ENCODE data around the gene ELF3.
"Not testable (repeated sequence)": the region's sequence is repeated elsewhere in the genome, so short reads cannot be mapped to it uniquely, and the experiment has no call there.

The ELF3 gene

DNA sequence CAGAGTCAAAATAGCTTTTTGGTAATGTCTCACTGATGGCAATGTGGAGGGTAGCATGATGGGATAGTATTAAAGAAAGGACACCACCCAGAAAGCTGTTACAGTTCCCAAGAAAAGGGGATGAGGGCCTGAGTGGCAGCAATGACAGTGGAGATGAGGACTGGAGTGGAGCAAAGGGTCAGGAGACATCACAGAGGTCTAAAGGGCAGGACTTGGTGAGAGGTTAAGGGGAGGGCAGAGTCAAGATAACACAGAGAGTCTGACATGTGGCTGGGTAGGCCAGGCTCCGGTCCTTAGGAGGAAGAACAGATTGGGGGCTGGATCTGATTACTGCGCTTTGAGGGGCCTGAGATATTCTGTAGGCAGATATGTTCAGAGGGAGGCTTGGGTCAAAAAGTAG is 19.3 kb downstream of the ELF3 start:
- Histone ChIP-seq H3K4me3 (no peak overlapping the region), H3K27ac (peak overlapping the region in 3 of 21 experiments; percentile 1 to 55 (median 51))

DNA sequence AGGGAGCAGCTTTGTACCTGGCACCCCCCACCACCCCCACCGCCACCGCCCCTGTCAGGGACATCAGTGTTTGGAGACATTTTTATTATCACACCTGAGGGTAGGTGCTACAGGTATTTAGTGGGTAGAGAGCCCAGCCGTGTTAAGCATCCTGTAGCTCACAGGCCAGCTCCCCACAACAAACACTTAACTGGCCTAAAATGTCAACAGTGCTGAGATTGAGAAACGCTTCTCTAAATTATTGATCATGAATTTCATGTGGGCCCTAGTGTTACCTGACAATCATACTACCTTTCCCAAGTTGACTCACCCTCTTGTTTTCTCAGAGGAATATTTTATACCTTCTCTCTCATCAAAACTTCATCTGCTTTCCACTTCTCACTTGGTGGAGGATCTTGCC is 21.4 kb downstream of the ELF3 start:
- Histone ChIP-seq H3K4me3 (no peak overlapping the region), H3K27ac (no peak overlapping the region)

DNA sequence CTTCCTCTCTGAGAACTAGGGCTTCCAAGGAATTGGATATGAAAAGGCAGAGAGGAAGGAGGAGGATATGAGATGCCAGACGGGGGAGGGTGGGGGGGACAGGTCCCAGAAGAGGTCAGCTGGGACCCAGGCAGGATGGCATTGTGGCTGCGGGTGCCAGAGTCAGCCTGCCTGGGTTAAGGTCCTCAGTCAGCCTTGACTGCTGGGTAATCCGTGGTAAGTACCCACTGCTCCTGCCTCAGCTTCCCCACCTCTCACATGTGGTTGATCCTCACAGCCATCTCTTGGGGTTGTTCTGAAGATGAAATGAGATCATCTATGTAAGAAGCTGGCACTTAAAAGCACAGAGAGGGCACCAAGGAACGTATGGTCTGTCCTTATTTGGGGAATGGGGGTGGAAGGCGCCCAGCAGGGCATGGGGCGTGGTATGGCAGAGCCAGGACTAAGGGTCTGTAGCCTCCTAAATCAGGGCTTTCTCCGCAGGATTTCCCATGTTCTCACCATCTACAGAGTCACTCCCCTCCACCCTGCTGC is 23.8 kb downstream of the ELF3 start:
- Histone ChIP-seq H3K27ac (peak overlapping the region in 14 of 21 experiments; percentile 12 to 81 (median 47)), H3K4me3 (no peak overlapping the region)

DNA sequence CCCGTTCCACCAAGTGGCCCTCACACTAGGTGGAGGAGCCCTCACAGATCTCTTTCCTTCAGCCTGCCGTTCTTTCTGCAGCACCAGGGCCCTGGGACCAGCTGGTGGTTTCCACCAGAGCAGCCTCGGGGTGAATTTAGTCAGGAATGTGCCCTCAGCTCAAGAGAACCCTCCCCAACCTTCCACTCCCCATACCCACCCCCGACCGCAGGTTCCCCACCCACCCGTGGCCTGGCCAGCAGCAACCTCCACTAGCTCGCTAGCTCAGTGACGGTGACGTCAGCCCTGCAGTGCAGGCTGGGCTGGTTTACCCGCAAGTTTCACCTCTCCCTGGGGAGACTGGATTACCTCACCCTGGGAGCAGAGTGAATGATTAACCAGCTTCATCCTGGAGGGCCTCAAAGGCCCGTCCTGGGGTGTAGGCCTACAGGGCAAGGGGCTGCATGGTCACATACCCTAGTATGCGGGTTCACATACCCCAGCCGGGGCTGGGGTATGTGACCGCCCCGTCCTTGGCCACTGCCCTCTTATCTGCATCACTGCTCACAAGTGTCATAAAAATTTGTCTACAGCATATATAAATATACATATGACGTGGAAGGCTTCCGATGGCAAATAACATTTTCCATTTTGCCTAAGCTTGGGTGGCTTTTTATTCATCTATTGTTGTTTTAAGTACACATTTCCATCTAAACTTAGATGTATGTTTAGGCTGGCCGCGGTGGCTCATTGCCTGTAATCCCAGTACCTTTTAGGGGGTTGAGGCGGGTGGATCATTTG is 24.5 kb downstream of the ELF3 start:
- H3K27ac ChIP-seq, result peak overlapping the region in 14 of 21 experiments; percentile 16 to 81 (median 54)
- no peak overlapping the region for H3K4me3 ChIP-seq

DNA sequence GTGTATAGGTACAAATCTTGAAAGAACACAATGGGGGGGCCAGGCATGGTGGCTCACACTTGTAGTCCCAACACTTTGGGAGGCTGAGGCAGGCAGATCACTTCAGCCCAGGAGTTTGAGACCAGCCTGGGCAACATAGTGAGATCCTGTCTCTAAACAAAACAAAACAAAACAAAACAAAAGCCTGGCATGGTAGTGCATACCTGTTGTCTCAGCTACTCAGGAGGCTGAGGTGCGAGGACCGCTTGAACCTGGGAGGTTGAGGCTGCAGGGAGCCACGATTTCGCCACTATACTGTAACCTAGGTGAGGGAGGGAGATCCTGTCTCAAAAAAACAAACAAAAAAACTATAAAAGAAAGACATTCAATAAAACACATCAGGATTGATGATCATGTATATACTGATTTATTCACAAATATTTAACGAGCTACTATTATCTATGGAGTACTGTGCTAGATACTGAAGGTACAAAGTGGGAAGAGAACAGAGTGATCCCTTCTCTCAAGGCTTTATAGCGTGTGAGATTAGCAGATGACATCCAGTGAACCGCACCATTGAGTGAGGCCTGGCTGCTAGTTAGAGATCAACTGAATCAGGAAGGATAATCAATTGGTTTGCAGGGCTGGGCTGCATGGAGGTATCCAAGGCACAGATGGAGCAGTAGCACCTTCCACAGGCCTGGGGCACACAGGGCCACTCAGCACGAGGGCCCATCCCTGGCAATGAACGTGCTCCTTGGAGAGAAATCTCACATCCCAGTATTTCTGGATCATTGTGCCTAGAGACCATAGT is 26.4 kb downstream of the ELF3 start:
- H3K4me3 ChIP-seq, result no peak overlapping the region
- H3K27ac ChIP-seq, result no peak overlapping the region

DNA sequence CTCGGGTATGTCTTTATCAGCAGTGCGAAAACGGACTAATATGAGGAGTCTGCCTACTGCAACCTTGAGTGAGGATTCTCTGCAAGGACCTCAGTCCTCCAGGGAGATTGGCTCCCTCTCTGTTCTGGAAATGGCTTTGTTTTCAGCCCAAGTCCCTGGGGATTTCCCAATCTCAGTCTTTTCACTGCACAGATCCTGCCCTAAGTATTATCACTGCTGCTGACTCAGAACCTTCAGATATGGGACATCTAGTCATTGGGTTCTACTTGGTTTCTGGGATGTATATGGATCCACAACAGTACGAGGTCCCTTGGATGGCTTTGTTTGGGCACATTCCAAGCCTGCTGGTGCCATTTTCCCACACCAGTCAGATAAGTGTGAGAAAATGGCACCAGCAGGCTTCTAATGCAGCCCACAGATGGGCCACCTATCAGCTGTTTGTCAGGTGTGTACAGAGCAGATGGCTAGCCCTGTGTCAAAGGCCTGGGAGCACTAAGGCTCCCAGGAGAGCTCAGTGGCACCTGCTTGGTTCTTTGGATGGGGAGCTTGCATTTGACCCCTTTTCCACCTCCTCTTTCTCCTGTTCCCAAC is 27.4 kb downstream of the ELF3 start:
- Histone ChIP-seq H3K27ac (no peak overlapping the region), H3K4me3 (no peak overlapping the region)

DNA sequence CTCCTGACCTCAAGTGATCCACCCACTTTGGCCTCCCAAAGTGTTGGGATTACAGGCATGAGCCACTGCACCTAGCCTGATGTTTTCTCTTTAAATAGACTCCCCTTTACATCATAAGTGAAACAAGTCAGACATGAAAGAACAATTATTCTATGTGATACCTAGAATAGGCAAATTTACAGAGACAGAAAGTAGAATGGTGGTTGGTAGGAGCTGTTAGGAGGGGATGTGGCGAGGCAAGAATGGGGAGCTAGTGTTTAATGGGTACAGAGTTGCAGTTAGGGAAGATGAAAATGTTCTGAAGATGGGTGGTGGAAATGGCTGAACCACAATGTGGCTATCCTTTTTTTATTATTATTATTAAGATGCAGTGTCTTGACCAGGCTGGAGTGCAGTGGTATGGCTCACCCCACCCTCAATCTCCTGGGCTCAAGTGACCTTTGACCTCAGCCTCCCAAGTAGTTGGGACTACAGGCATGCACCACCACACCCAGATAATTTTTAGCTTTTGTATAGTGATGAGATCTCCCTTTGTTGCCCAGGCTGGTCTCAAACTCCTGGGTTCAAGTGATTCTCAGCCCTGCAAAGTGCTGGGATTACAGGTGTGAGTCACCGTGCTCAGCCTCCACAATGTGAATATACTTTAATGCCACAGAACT is 28.4 kb downstream of the ELF3 start:
- Histone ChIP-seq H3K27ac (no peak overlapping the region), H3K4me3 (no peak overlapping the region)

DNA sequence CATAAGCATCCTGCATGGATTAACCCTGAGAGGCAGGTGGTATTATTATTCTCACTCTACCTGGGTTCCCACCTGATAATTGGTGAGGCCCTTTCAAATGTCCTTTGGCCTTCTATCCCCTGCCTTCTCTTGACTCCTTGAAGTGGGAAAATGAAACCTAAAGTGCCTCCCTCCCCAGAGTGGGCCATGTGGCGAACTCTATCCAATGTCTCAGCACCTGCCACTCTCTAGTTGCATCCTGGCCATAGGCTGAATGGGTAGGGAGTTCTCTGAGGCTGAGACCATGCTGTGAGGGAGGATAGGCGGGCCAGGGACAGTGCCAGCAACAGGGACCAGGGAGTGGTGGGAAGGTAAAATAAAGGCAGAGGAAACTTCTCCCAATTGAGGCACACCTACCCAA is 35.3 kb downstream of the ELF3 start:
- no peak overlapping the region for H3K4me3 ChIP-seq
- H3K27ac ChIP-seq, result peak overlapping the region in 5 of 21 experiments; percentile 25 to 57 (median 37)

DNA sequence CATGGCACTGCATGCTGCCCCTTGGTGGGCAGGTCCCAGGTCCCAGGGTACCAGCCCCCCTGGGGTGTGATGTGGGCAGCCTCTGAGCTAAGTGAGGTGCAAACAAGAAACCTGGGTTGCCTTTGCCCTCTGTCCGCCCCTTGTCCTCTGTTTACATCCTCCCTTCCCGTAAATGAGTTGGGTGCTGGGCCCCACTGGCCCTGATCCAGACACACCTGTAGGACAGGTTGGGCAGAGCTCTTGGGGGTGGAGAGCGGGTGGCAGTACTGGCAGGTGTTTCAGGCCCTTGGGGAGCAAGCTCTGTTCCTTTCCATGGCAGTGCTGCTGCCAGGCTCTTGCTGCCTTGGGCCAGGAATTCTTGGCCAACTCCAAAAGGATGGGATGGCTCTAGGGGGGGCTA is 35.8 kb downstream of the ELF3 start:
- no peak overlapping the region for H3K4me3 ChIP-seq
- H3K27ac ChIP-seq, result peak overlapping the region in 8 of 21 experiments; percentile 6 to 75 (median 52)

DNA sequence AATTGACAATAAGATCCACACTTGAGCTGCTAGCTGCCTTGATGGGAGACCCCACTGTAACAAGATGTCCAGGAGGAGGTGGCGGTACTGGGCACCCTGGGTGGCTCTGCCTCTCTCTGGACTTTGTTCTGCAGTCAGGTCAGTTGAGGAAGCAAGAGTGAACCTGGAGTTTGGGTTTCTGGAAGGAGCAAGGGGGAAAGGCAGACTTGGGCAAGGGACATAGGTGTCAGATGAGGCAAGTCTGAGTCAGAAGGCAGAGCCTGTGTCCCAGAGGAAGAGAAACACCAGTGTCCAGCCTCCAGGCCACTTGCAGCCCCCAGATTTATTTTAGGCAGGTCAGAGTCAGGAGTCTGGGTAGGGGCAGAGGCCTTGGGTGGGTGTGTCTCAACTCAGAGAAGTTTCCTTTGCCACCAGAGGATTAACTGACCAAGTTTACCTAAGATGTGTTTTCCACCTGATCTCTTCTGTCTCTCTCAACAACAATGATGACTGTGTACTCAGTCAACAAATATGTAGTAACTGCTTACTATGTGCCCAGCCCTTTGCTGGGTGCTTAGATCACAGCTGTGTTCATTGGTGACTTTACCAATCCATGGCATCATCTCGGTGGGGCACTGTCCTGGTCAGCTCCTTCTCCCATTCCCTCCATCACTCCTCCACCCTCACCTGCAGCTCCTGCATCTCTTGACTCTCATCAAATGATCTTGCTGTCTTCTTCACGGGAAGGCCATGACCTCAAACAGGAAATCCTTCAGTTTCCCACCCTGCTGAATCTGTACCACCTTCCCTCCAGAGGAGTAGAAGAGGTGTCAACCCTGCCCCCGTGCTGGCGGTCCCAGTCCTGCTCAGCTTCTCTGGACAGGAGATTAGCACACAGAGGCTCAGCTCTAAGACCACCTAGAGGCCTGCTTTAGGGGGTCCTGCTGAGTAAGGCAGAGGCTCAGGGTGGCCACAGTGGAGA is 36.6 kb downstream of the ELF3 start:
- Histone ChIP-seq H3K4me3 (no peak overlapping the region), H3K27ac (peak overlapping the region in 10 of 21 experiments; percentile 6 to 75 (median 49))

DNA sequence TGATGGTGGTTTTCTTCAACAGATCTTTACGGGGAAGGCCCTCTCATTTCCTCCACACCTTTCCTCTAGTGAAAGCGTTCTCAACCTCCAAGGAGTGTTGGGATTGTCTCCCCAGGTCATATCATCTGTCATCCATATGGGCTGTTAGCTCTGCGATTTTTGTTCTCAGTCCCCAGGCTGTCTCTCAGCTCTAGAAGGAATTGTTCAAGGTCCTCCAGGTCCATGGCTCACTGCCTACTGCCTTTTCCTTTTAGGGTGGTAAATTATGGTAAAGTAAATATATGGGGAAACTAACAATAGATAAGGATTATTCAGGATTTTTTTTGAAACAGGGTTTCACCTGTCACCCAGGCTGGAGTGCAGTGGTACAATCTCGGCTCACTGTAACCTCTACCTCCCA is 37.6 kb downstream of the ELF3 start:
- H3K27ac ChIP-seq, result peak overlapping the region in 1 of 21 experiments; percentile 55
- no peak overlapping the region for H3K4me3 ChIP-seq

DNA sequence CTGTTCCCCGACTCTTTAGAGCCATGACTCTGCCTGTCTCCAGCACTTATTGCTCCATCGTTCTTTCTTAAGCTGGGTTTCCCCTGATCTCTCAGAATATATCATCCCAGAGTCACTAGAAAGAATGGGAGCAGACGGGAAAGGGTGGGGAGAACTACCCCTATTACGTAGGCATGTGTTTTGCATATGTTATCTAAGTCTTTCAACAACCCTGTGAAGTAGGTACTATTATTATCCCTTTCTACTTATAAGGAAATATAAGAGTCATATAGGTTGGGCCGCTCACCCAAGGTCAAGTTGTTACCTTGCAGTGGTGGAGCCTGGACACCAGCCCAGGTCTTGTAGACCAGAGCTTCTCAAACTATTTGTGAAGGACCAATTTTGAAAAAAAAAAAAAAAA is 38.7 kb downstream of the ELF3 start:
- no peak overlapping the region for H3K4me3 ChIP-seq
- peak overlapping the region in 5 of 21 experiments; percentile 7 to 63 (median 42) for H3K27ac ChIP-seq

DNA sequence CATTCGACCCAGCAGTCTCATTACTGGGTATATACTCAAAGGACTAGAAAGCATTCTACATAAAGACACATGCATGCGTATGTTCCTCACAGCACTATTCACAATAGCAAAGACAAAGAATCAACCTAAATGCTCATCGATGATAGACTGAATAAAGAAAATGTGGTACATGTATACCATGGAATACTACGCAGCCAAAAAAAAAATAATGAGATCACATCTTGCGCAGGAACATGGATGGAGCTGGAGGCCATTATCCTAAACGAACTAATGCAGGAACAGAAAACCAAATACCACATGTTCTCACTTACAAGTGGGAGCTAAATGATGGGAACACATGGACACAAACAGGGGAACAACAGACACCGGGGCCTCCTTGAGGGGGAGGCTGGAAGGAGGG is 43.7 kb downstream of the ELF3 start:
- no peak overlapping the region for H3K27ac ChIP-seq
- H3K4me3 ChIP-seq, result no peak overlapping the region

DNA sequence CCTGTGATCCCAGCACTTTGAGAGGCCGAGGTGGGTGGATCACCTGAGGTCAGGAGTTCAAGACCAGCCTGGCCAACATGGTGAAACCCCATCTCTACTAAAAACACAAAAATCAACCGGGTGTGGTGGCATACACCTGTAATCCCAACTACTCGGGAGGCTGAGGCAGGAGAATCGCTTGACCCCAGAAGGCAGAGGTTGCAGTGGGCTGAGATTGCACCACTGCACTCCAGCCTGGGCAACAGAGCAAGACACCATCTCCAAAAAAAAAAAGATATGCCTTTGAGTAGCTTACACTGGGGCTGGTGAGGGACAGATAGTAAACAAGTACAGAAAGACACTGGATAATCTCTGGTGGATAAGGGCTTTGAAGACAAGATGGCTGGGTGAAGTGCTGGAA is 44.3 kb downstream of the ELF3 start:
- H3K4me3 ChIP-seq, H3K27ac ChIP-seq: not testable (repeated sequence)

DNA sequence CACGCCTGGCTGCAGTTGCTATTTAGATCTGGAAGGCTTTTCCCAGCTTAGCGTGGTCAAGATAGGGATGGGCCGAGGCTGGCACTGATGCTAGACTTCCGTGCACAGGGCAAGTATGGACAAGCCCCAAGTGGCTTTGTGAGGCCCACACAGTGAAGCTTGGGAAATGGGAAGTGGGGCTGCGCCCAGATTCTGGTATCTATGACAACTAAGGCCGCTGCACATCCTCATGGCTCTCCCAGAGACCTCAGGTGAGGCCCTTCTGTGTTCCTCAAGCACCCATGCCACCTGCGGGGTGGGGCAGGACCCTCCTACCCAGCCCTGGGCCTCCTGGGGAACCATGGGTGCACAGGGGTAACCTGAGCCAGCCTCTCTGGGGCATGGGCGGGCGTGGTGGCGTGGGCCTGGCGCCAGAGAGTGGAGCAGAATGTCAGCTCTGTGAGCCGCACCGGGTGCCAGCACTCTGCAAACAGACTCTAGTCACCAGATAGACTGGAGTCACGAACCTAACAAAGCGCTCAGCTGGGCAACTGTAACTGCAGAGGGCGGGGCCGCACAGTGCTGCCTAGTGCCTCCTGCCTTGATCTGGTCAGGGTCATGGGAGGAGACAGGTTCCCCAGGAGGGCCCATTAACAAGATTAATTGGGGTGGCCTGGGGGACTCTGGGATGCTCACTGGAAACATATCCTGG is 46.4 kb downstream of the ELF3 start:
- H3K4me3 ChIP-seq, result no peak overlapping the region
- peak overlapping the region in 7 of 21 experiments; percentile 2 to 58 (median 30) for H3K27ac ChIP-seq

DNA sequence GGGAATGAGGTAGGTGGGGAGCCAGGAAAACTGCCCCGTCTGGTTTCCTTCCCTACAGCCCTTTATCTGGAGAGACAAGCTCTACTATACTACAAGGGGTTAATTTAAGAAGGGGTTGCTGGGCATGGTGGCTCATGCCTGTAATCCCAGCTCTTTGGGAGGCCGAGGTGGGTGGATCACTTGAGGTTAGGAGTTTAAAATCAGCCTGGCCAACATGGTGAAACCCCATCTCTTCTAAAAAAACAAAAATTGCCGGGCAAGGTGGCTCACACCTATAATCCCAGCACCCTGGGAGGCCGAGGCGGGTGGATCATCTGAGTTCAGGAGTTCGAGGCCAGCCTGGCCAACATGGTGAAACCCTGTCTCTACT is 46.9 kb downstream of the ELF3 start:
- not testable (repeated sequence) for H3K27ac ChIP-seq, H3K4me3 ChIP-seq

DNA sequence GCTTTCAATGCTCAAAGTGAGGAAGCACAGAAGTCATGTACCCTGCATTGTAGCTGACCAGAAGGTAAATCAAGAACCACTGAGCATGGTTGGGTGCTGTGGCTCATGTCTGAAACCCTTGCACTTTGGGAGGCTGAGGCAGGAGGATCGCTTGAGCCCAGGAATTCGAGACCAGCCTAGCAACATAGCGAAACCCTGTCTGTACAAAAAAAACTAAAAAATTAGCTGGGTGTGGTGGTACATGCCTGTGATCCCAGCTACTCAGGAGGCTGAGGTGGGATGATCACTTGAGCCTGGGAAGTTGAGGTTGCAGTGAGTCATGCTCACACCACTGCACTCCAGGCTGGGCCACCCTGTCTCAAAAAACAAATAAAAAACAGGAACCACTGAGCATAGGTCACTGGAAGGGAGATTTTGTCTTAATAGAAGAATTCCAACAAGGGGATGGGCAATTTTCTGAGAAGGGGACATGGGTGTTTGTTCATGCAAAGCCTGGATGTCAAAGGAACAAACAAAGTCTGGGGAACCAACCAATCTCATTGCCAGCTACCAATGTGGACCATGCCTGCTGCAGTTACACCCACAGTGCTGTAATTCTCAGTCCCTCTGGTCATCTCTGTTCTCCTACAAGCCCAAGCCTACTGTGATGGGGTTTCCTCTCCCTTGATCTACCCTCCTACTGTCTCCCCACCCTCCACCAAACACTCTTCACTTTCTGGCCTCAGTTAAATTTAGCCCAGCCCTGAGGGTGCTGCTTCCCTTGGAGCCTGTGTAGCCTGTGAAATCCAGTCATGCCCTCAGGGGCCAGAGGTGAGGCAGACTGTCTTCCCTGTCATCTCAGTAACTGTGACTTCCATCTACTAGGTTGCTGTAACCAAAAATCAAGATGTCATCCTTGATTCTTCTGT is 47.9 kb downstream of the ELF3 start:
- no peak overlapping the region for H3K27ac ChIP-seq
- H3K4me3 ChIP-seq, result no peak overlapping the region

Measured in skin epidermis (tissue), 12 donors.